HG02885 (cell line): ENCODE data around the gene CRIP2.

Experiments
- ATAC-seq: cut with Tn5 transposase; IDR thresholded peaks from one replicate; pipeline ENCODE4 v1.9.1; 2021; ENCODE audit warnings: mild to moderate bottlenecking; ENCODE audit not compliant: unreplicated experiment, poor library complexity

Gene CRIP2

GRCh38 chr14:105475269-105476096 lies 862 bp downstream of the CRIP2 start:
- ATAC-seq: no peak

GRCh38 chr14:105476097-105476830 lies 1.6 kb downstream of the CRIP2 start:
- ATAC-seq: no peak

GRCh38 chr14:105476831-105477659 lies 2.4 kb downstream of the CRIP2 start:
- ATAC-seq: no peak

DNA sequence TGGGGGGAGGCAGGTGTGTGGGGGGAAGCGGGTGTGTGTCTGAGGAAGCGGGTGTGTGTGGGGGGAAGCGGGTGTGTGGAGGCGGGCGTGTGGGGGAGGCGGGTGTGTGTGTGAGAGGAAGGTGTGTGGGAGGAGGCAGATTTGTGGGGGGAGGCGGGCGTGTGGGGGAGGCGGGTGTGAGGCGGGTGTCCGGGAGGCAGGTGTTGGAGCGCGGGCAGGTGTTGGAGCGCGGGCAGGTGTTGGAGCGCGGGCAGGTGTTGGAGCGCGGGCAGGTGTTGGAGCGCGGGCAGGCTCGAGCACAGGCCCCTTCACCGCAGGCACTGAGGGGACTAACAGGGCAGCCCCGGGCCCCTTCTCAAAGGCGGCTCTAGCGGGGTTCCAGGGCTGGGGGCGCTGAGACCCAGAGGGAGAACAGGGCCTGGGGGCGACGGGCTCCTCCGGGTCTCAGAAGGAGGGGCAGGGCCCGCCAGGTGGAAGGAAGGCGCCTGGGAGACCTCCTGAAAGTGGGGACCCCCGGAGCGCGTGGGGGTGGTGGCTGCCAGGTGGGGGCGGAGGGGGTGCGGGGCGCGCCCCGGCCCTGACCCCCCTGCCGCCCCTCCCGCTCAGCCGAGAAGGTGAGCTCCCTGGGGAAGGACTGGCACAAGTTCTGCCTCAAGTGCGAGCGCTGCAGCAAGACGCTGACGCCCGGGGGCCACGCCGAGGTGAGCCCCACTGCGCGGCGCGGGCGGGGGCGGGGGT lies 3.2 kb downstream of the CRIP2 start:
- no peak for ATAC-seq

DNA sequence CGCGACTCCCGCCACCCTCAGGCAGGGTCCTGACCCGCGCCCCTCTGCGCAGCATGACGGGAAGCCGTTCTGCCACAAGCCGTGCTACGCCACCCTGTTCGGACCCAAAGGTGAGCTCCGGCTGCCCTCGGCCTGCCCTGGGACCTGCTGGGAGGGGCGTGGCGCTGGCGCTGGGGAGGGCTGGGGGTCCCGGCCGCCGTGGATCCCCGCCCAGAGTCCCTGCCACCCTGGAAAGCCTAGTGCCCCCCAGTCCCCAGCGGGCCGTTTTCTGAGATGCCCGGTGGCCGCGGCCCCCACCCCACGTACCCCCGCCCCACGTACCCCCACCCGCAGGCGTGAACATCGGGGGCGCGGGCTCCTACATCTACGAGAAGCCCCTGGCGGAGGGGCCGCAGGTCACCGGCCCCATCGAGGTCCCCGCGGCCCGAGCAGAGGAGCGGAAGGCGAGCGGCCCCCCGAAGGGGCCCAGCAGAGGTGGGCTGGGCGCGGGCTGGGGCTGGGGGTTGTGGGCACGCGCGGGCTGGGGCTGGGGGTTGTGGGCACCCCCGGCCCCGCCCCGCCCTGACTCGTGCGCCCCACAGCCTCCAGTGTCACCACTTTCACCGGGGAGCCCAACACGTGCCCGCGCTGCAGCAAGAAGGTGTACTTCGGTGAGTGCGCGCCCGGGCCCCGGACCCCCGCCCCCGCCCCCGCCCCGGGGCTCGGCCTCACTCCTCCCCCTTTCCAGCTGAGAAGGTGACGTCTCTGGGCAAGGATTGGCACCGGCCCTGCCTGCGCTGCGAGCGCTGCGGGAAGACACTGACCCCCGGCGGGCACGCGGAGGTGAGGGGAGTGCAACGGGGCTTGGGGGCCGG lies 4.0 kb downstream of the CRIP2 start:
- no peak for ATAC-seq

GRCh38 chr14:105479431-105480158 lies 5.0 kb downstream of the CRIP2 start:
- no peak for ATAC-seq

- ATAC-seq: no peak
Measured at GRCh38 chr14:105480199-105480746, 5.7 kb downstream of the CRIP2 start.

DNA sequence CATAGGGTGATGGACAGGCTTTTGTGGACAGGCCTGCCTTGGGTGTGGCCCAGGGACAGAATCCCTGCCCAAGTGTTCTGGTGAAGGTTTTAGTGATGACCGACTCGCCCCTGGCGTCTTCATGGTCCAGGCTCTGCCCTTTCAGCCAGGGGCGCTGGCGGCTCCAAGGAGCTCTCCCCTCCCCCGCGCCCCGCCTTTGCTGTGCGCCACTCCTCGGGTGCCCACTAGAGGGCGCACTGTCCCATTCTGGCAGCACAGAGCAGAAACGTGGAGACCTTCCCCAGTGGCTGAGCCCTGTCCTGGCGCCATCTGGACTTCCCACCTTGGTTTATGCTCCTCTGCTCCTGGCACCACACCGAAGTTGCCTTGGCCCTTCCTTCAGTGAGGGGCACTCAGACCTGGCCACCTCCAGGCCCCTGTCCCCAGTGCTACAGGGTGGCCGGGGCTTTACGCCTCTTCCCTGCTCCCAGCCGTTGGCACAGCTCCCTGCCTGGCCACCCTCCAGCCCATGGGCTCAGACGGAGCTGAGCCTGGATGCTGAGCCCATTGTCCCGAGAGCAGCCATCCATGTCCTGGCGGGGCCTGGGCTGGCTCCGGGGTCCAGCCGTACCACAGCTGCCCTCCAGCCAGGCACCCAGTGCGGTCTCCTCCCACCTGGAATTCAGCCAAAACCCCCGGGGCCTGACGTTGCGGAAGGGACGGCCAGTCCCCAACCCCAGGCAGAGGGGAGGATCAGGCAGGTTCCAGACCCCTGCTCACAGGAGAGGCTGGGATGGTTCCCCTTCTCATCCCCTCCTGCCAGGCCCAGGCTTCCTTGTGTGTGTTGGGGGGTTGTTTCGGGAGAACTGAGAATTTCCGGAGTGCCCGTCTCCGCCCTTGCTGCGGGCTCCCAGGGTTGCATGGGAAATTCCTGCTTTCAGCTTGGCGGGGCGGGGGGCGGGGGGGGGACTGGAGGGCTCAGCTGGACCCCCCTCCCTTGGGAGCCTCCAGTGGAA lies 6.5 kb downstream of the CRIP2 start:
- peak; percentile 65 for ATAC-seq

DNA sequence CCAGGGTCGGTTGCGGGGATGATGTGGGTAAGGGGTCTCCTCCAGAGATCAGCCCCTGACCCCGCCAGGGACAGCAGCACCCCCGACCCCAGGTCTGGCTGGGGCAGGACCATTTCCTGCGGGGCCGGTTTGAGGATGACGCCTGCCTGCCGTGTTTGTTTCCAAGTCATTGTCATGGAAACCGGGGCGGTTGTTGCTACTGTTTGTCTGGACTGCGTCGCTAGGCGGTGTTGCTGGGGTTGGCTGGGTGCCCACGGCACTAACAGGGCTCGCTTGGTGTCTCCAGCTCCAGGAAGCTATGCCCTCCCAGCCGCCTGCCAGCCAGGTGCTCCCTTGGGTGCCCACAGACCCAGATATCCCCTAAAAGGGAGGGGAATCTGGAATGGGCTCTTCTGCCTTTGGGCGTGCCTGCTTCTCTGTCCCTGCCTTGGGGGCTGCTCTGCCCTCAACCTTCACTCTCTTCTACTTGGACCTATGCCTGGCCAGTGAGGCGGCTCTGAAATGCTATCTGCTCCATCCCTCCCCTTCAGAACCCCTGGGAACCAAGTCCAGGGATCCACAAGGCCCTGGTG lies 7.4 kb downstream of the CRIP2 start:
- ATAC-seq: peak; percentile 42

DNA sequence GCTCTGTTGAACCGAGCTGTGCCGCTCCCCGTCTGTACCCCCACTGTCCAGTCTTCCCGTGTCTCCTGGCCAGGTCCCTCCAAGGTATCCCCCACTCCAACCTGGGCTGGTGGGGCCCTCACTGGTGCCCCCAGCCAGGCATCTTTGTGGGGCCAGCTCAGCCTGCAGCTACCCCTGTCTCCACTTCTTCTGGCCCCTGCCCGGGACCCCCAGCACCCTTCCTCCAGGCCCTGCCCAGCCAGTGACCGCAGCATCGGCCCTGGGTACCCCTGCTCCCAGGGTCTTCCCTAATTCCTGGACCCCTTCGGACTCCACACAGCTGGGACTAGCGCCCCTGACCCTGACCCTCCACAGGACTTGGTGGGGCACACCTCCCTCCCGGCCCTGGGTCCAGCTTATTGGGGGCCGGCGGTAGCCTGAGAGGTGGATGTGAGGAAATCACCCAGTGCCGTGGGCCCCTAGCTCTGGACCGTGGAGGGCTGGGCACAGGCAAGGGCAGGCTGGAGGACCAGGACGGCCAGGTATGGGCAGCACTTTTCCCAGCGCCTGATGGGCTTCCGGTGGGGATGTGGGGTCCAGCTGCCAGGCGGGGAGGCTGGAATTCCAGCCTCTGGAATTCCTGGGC lies 8.0 kb downstream of the CRIP2 start:
- no peak for ATAC-seq

GRCh38 chr14:105483300-105484068 lies 8.9 kb downstream of the CRIP2 start:
- no peak for ATAC-seq

- no peak for ATAC-seq
Measured at GRCh38 chr14:105484069-105484996, 9.7 kb downstream of the CRIP2 start.

DNA sequence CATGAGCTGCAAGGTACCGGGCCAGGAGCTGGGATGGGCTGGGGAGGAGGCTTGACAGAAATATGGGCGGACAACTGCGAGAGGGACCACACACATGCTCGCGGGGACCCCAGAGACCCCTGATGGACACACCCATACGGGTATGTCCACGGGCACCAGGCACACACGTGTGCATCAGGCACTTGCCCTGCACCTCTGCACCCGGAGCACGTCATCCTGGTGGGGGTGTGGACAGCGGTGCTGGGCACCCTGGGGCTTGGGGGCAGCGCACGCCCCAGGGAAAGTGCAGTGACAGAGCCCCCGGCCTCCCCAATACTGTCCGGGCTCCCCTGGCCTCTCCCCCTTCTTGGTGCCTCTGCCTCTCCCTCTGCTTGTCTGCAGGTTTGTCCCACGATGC lies 10.4 kb downstream of the CRIP2 start:
- no peak for ATAC-seq

GRCh38 chr14:105485739-105486162 lies 11.1 kb downstream of the CRIP2 start:
- no peak for ATAC-seq
